Fibroblast of lung (primary cell): ENCODE data around the gene EDC3. TPM values are rescaled to one million over a fixed set of nuclear protein-coding genes. Genes with fewer than 3 reads are reported as not detected.

Source experiments
- DNase-seq, 2 donors: peaks; one replicate each; pipeline versions ENCODE4 v3.0.0 to v3.0.0-alpha.2; 2010; ENCODE audit warnings: low read depth in 2 of 2
- H2AFZ ChIP-seq: 2 replicates; pipeline ENCODE4 v1.5.1; 2012; ENCODE audit warnings: low read length, control low read depth, inconsistent platforms
- H3K27ac ChIP-seq: 2 replicates; pipeline ENCODE4 v1.5.1; 2011; ENCODE audit warnings: low read length, control low read depth; ENCODE audit not compliant: insufficient read depth
- H3K27me3 ChIP-seq: 2 replicates; pipeline ENCODE4 v1.5.1; 2011; ENCODE audit warnings: mild to moderate bottlenecking, low read length; ENCODE audit not compliant: control insufficient read depth, insufficient read depth
- H3K36me3 ChIP-seq: 2 replicates; pipeline ENCODE4 v1.5.1; 2011; ENCODE audit warnings: low read length; ENCODE audit not compliant: control insufficient read depth, insufficient read depth
- H3K4me1 ChIP-seq: 2 replicates; pipeline ENCODE4 v1.5.1; 2011; ENCODE audit warnings: low read length; ENCODE audit not compliant: control insufficient read depth, insufficient read depth; ENCODE audit errors: extremely low read depth
- H3K4me2 ChIP-seq: 2 replicates; pipeline ENCODE4 v1.5.1; 2011; ENCODE audit warnings: low read length, control low read depth; ENCODE audit not compliant: insufficient read depth; ENCODE audit errors: extremely low read depth
- H3K4me3 ChIP-seq, 4 experiments: fragments of 200-600 bp in 1 of 4; sonication (generic) in 1 of 4; replicated peaks in 1 of 4; 2 replicates each; pipeline ENCODE4 v1.5.1; 2011 to 2016; ENCODE audit warnings: low read length in 4 of 4, low read depth in 3 of 4, mild to moderate bottlenecking in 3 of 4, control low read depth in 2 of 4, inconsistent platforms in 1 of 4, mixed read lengths in 1 of 4; ENCODE audit not compliant: insufficient read depth in 1 of 4; ENCODE audit errors: control extremely low read depth in 1 of 4
- H3K79me2 ChIP-seq: 2 replicates; pipeline ENCODE4 v1.5.1; 2012; ENCODE audit warnings: mild to moderate bottlenecking, low read length, inconsistent platforms; ENCODE audit not compliant: control insufficient read depth, insufficient read depth
- H3K9ac ChIP-seq: 2 replicates; pipeline ENCODE4 v1.5.1; 2011; ENCODE audit warnings: mild to moderate bottlenecking, low read length, control low read depth; ENCODE audit not compliant: insufficient read depth
- H3K9me3 ChIP-seq: 2 replicates; pipeline ENCODE4 v1.5.1; 2012; ENCODE audit warnings: low read depth, low read length; ENCODE audit not compliant: control insufficient read depth, insufficient read depth
- H4K20me1 ChIP-seq: 2 replicates; pipeline ENCODE4 v1.5.1; 2011; ENCODE audit warnings: low read length; ENCODE audit not compliant: control insufficient read depth, insufficient read depth; ENCODE audit errors: extremely low read depth
- EZH2 ChIP-seq: IDR thresholded peaks from 2 replicates; pipeline ENCODE4 v1.5.1; 2012; ENCODE audit warnings: low read length, control low read depth, mild to moderate bottlenecking; ENCODE audit errors: missing control alignments
- polyA plus RNA-seq, 2 donors: library from polyadenylated mRNA; depleted of rRNA in 1 of 2; stranded (reverse) in 1 of 2; unstranded in 1 of 2; fragments of >200 nt; gene quantifications; 2 replicates each; pipeline ENCODE4 v1.2.1, GENCODE V29; 2011 to 2012; ENCODE audit warnings: missing spikeins in 1 of 2
- total RNA-seq: library from RNA; depleted of rRNA; stranded (reverse); fragments of >200 nt; gene quantifications from 2 replicates; pipeline ENCODE4 v1.2.1, GENCODE V29; 2014
- TF ChIP-seq, protein P1 (sequence below), 2 donors: IDR thresholded peaks in 1 of 2; conservative IDR thresholded peaks in 1 of 2; 1 replicate in 1 of 2; 2 replicates in 1 of 2; pipeline ENCODE4 v1.5.1; 2011 to 2012; ENCODE audit warnings: low read length in 2 of 2, control low read depth in 1 of 2, inconsistent platforms in 1 of 2, low read depth in 1 of 2, mild to moderate bottlenecking in 1 of 2

The EDC3 gene
- total and polyA plus RNA-seq, 2 donors (not counting 1 experiment from before 2014, with no cell fraction given) = 8.9 to 25.8 TPM

DNA sequence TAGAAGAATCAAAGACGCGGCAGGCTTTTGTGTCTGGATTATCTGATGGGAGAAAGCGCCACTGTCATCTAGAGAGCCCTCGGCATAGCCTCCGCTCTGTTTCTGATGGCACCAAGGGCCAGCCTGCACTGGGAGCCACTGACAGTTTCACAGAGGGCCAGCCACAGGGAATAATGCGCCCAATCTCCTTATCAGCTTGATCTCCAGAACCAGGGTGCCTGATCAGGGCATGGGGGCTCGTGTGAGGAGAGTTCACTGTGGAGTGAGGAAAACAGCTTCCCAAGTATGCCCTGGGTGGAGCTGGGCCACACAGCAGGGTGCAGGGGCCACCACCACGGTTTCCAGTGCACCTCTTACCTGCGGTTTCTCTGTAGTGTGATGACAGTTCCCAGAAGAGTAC lies 110.0 kb downstream of the EDC3 start:
- Histone ChIP-seq H3K4me1 (peaks cover 5% of the 10 kb centered on the region), H3K27me3 (no peaks in the 10 kb centered on the region), H3K36me3 (no peaks in the 10 kb centered on the region), H3K79me2 (no peaks in the 10 kb centered on the region), H2AFZ (no peak overlapping the region), H3K9me3 (no peaks in the 10 kb centered on the region), H3K9ac (no peak overlapping the region), H3K27ac (no peak overlapping the region), H4K20me1 (no peaks in the 10 kb centered on the region), H3K4me2 (no peak overlapping the region), H3K4me3 (no peak overlapping the region)
- TF ChIP-seq, protein P1, sequence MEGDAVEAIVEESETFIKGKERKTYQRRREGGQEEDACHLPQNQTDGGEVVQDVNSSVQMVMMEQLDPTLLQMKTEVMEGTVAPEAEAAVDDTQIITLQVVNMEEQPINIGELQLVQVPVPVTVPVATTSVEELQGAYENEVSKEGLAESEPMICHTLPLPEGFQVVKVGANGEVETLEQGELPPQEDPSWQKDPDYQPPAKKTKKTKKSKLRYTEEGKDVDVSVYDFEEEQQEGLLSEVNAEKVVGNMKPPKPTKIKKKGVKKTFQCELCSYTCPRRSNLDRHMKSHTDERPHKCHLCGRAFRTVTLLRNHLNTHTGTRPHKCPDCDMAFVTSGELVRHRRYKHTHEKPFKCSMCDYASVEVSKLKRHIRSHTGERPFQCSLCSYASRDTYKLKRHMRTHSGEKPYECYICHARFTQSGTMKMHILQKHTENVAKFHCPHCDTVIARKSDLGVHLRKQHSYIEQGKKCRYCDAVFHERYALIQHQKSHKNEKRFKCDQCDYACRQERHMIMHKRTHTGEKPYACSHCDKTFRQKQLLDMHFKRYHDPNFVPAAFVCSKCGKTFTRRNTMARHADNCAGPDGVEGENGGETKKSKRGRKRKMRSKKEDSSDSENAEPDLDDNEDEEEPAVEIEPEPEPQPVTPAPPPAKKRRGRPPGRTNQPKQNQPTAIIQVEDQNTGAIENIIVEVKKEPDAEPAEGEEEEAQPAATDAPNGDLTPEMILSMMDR (conservative IDR thresholded peaks at IDR 0.05 in 1 of 2, IDR thresholded peaks at IDR 0.05 in 1 of 2; ENCODE audit: low read depth in 1 of 2, low read length in 2 of 2) = no peak
- TF ChIP-seq EZH2 = no peak
- no peak for DNase-seq

DNA sequence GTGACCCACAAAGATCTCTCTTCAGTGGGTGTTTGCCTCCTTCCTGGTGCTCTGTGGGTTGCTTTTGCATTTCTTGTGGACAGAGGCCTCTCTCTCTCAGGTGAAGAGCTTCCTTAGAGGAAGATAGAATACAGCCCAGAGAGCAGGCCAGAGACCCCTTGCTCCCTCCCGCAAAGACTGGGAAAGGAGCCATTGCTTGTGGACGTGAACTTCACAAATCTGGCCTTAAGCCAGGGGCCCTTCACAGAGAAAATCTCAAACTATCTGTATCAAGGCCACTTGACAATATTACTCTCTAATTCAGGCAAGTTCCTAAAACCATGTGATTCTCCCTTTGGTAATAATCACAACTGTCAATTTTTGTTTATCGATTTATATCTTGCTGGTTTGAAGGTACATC lies 110.6 kb downstream of the EDC3 start:
- H3K4me1 ChIP-seq = peaks cover 5% of the 10 kb centered on the region
- no peak overlapping the region for H3K9ac ChIP-seq
- H3K9me3 ChIP-seq = no peaks in the 10 kb centered on the region
- H3K27me3 ChIP-seq = no peaks in the 10 kb centered on the region
- TF ChIP-seq EZH2 = no peak
- TF ChIP-seq, protein P1 (conservative IDR thresholded peaks at IDR 0.05 in 1 of 2, IDR thresholded peaks at IDR 0.05 in 1 of 2; ENCODE audit: low read depth in 1 of 2, low read length in 2 of 2) = no peak
- no peaks in the 10 kb centered on the region for H3K79me2 ChIP-seq
- no peaks in the 10 kb centered on the region for H4K20me1 ChIP-seq
- no peak for DNase-seq
- no peak overlapping the region for H3K4me2 ChIP-seq
- H2AFZ ChIP-seq = no peak overlapping the region
- no peak overlapping the region for H3K27ac ChIP-seq
- no peaks in the 10 kb centered on the region for H3K36me3 ChIP-seq
- no peak overlapping the region for H3K4me3 ChIP-seq

DNA sequence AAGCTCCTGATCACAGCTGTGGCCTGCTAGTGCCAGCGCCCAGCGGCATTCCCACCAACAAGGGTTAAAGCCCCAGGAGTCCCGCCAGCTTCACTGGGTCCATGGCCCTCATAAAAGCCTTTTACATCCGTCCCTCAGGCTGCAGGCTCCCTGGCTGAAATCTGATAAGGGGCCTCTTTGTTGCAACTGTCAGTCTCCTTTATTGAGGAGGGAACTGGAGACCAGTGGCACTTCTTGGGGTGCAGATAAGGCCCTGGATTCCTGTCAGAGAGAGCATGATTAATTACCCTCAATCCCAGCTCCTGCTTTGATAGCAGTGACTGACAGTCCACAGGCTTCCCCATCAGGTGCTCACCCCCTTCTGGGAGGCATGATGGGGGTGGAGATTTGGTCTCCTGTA lies 111.0 kb downstream of the EDC3 start:
- Histone ChIP-seq H3K4me1 (peaks cover 5% of the 10 kb centered on the region), H3K79me2 (no peaks in the 10 kb centered on the region), H3K27ac (no peak overlapping the region), H3K27me3 (no peaks in the 10 kb centered on the region), H4K20me1 (no peaks in the 10 kb centered on the region), H3K9ac (no peak overlapping the region), H2AFZ (no peak overlapping the region), H3K4me2 (no peak overlapping the region), H3K36me3 (no peaks in the 10 kb centered on the region), H3K9me3 (no peaks in the 10 kb centered on the region), H3K4me3 (no peak overlapping the region)
- DNase-seq = no peak
- TF ChIP-seq EZH2 = no peak
- TF ChIP-seq, protein P1 (conservative IDR thresholded peaks at IDR 0.05 in 1 of 2, IDR thresholded peaks at IDR 0.05 in 1 of 2; ENCODE audit: low read depth in 1 of 2, low read length in 2 of 2) = no peak
